HPDE6-E6E7 (cell line): ENCODE data around the gene DIPK1A.

Experiments used
- DNase-seq: peaks from one replicate; pipeline ENCODE4 v3.0.0; 2011; ENCODE audit warnings: missing footprints; ENCODE audit errors: extremely low spot score

The DIPK1A gene

DNA sequence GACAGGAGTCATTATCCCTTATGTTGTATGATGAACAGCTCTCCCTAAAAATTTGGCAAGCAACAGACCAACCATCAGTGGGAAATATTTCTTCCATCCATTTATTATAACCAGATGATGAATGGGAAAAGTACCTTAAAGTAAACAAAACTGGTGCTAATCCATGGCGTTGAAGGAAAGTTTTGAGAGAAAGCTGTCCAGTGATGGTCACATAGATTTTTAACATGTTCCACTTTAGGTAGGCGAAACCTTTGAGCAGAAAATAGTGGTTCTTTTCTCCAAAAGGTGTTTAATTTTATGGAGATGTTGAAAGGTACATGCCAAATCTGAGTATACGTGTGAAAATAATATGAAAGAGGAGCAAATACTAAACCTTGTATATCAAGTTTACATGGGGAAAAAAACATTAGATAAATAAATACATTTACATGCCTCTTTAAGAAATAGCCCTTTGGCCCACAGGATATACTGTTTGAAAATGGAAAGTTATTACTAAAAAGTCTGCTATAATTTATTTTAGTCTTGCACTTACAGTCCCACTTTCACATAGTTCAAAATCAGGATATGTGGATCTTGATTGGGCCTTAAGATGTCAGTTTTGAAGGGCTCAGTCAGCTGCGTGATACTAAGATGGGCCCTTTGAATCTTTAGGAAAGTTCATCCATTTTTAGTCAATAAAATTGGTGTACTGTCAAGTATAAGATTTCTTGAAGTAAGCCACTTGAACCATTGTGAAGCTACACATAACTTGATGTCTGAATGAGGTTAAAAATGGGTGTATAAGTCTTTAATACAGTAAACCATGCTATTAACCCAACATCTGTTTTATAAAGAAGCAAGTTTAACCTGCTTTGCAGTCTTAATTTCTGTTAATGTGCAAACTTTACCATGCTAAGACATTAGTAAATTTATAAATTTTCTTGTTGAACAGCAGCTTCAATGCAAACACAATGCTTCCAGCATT lies 118.9 kb downstream of the DIPK1A start:
- DNase-seq = no peak

DNA sequence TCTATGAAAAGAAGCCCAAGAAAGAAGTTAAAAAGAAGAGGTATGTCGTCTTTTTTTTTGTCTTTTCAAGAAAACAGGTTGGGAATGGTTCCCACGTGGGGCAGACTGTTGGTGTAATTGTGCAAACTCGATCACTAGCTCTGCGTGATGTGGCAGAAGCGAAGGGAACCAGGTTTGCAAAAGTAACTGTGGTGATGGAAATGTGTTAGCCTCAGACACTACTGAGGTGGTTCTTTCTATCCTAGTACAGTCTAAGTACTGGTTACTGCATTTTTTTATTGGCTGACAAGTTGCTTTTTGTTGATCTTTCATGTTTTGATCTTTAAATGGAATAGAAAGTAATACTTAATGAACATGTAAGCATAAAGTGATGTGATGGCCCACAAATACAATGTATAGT lies 120.7 kb downstream of the DIPK1A start:
- no peak for DNase-seq

DNA sequence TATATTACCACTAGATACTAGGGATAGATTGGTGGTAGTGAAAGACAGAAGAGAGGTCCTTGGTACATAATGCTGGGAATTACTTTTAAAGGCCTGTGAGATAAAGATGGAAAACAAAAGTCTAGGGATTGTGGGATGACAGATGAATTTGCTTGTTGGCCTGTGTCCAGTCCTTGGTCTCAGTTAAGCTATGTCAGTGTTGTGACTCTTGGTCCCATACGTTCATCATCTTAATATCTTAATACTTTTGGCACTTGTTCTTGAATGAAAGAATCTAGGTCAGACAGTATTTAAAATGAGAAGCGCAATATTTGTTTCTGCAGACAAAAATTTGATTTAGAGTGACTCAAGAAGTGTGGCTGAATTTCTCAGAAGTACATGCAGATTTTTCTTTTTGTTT lies 121.8 kb downstream of the DIPK1A start:
- no peak for DNase-seq

DNA sequence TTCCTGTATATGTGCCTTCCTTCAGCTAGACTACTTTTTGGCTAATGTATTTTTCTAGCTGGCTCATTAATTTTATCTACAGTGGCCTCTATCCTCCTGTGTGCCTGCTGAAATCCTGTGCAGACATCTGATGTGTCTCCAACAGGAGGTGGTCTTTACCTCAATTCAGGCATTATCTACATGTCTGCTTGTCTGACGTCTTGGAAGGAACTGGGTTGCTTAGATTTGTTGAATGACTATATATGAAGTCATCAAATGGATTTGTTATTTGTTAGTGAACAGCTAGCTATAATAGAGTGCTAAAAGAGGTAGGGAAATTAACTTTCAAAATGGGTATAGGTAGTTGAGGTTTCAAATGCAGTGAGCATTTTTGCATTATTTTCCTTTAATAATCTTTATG lies 122.7 kb downstream of the DIPK1A start:
- DNase-seq = no peak

DNA sequence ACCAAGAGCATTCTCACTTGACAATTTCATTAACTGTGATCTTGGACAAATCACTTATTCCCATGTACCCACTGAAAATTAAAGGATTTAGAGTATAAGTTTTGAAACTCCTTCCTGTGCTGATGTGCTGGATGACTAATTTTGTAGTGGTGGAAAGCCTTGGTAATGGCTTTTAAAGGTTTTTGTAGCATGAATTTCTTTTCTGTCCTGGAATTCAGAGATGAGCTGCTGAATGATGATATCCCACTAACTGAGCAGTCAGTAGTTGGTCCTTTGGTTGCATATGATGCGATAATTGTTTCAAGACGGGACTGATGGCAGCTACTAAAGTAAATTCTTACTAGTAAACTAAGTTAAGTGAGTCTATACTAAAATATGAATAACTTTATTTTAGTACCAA lies 124.2 kb downstream of the DIPK1A start:
- DNase-seq = no peak

DNA sequence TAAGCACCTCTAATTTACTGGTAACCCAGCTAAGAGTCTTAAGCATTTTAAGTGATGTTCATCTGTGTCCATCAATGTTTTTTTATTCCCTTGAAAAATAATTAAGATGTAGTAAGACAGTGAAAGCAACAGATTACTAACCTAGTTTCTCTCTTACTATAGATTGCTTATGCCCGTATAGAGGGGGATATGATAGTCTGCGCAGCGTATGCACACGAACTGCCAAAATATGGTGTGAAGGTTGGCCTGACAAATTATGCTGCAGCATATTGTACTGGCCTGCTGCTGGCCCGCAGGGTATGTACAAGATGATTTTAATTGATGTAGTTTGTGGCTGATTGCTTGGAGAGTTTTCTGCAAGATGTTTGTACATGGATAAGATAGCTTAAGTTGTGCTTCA lies 126.6 kb downstream of the DIPK1A start:
- DNase-seq = no peak

DNA sequence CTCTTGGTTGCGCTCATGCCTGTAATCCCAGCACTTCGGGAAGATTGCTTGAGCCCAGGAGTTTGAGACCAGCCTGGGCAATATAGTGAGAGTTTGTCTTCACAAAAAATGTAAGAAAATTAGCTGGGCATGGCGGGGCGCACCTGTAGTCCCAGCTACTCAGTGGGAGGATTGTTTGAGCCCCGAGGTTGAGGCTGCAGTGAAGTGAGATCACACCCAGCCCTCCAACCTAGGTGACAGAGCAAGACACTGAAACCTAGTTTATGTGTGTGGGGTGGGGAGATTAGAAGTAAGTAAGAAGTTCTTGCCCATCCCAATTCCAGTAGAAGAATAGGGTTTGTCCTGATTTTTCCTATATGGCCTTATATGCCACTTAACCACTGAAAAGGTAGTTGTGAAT lies 127.4 kb downstream of the DIPK1A start:
- DNase-seq = no peak

DNA sequence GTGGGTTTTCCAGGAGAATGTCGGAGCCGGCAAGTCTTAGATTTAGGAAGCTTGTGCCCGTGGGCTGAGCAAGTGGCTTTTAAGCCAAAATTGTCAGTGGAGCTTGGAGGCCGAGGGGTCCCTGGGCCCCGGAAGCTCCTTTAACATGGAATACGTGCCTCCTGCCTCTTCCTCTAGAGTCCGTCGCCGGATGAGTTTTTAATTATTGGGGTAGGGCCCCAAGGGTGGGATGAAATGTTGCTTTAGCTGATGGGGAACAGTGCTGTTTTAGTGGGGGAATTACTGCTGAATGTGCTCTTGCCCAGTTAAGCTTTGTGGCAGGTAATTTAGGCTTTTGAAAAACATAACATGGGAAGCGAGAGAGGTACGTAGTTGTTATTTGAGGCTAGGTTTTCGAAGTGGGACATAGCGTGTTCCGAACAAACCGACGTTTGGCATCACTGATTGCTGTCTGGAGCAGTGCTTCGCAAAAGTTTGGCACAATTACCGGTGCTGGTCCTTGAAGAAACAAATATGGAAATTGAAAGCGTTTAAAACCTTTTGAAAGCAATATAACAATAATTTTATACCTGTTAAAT lies 128.6 kb downstream of the DIPK1A start:
- no peak for DNase-seq

DNA sequence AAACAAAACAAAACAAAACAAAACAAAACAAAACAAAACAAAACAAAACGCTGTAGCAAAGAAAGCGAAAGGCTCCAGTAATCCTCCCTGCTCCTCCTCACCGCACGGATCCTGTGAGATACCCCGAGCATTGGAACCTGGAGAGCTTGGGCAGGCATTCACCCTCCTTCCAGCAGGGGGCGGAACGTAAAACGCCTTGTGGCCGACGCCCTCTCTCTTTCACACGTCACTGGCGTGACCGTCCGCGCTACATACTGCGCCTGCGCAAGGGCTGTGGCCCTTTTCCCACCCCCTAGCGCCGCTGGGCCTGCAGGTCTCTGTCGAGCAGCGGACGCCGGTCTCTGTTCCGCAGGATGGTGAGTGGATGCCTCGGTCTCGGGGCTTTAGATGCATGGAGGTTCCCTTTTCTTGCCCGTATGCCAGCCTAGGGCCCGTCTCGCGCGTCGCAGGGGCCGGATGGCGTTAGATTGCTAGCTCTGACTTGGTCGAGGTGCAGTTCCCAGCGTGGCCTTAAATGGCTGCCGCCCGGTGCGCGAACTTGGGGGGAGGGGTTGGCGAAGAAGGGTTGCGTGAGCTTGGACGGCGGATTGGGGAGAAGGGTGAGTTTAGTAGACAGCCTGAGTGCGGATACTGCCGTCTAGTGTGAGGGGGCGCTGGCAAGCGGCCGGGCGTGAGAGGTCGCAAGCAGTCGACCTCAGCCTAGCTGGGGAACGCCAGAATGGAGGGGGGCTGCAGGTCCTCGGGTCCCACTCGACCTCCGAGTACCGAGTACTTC lies 129.3 kb downstream of the DIPK1A start, which contains the start of gene RPL5:
TSS of gene RPL5 (plus strand) at position 279 of the 775 bp plus-strand sequence. CDS start at position 354, 75 bp downstream.
- peak; percentile 98 for DNase-seq

DNA sequence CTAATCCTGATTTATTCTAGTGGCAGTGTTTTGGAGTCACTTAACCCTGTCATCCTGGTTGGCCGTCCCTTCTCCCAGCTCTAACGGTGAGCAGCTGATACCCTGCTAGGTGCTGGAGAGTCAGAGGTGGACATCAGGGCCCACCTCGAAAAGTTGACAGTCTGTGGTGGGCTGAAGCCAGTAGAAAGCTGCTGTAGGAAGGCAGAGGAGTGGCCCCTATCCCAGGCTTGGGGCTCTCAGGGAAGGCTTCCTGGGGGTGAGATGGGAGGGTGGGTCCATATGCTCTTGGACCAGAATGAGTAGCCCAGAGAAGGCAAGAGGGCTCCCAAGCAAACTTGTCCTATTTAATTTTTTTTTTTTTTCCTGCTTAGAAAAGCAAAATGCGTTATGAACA lies 129.9 kb downstream of the DIPK1A start:
- DNase-seq = no peak

DNA sequence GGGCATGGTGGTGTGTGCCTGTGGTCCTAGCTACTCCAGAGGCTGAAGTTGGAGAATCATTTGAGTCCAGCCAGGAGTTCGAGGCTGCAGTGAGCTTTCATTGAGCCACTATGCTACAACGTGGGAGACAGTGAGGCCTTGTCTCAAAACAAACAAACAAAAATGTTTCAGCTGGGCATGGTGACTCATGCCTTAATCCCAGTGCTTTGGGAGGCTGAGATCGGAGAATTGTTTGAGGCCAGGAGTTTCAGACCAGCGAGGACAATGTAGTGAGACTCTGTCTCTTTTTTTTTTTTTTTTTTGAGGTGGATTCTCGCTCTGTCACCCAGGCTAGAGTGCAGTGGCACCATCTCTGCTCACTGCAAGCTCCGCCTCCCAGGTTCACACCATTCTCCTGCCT lies 134.5 kb downstream of the DIPK1A start:
- no peak for DNase-seq

DNA sequence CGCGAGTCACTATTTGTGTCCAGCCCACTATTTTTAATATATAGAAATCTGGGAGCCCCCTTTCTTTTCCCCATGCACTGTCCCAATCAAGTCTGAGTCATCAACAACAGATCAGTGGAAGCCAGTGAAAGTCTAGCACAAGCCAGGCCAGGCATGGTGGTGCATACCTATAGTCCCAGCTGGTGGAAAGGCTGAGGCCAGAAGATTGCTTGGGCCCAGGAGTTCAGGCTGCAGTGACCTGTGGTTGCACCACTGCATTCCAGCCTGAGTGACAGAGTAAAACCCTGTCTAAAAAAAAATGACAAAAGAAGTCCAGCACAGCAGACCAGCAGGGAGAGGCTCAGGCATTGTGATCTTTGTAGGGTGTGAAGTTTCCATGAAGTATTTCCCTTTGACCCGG lies 138.4 kb downstream of the DIPK1A start:
- DNase-seq = no peak

DNA sequence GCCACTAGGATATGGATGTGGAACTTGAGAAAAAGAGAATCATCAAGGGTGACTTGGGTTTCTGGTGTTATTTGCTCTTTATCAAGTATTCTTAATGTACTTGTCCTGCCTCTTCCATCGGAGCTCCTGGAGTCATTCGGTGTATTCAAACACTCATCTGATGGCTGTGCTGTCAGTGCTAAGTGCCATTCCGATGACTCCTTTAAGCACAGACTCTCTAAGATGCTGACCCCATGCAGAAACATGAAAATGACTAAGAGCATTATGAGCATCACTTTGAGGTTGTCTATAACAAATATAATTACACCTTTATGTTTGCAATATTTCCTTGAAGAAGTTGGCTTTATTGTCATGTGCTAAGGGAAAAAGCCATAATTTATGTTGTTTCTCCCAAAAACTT lies 140.7 kb downstream of the DIPK1A start:
- no peak for DNase-seq

DNA sequence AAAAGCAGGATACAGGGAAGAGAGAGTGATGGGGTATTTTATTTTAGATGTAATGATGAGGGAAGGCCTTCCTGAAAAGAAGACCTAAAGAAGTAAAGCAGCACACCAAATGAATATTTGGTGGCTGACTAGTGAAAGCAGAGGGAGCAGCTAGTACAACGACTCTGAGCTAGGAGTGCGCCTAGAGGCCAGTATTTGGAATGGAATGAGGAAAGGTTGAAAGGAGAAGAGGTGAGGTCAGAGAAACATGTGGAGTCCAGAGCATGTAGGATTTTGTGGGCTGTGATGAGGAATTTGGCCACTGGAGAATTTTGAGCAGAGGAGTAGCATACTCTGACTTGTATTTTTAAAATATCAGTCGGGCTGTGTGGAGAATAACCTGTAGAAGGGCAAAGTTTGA lies 141.2 kb downstream of the DIPK1A start:
- DNase-seq = no peak

DNA sequence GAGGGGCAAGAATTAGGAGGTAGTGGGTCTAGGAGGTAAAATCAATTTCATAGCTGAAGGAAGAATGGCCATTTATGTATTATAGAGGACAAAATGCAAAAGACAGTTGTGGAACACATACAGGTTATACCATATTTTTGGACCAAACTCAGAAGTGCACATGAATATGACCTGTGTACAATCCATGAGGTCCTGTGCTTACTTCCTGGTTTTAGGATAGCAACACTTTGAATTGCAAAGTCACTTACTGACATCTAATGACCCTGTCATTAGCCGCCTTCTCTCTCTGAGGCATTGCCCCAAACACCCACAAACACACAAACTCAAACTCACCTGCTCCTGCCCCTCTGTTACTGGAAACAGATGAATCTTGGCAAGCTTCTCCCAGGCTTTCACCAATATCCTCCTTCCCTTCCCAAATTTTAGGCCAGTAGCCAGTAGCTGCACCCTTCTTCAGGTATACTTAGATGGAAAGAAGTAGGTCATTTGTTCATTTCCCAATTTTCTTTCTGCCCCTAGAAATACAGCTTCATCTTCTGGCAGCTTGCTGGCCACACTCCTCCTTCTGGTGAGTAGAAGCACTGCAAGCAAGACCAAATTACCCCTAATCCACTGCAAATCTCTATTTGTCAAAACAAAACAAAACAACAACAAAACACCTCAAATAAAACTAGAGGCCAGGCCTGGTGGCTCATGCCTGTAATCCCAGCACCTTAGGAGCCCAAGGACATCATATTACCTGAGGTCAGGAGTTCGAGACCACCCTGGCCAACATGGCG lies 143.1 kb downstream of the DIPK1A start:
- no peak for DNase-seq

DNA sequence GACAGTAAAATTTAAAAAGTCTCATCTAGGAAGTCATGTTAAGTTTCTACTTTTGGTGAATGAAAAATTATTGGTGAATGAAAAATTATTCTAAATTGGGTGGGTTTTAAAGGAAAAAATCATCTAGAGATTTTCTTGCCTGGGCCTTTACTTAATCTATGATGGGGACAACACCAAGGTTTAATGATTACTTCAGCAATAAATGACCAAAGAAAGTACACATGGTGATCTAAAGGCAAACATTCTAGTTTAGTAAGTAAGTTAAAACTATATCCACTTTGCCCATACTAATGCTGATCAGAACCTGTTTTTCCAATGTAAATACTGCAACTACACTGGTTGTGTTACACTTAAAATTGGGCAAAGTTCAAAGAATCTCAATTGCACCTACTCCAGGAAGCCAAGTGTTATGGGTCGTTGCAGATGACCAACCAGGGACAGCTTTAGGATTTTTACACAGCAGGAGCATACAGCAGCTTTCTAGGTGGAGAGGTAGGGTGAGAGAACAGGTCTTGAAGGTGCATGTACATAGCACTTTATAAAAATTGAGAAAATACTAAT lies 144.0 kb downstream of the DIPK1A start:
- no peak for DNase-seq

DNA sequence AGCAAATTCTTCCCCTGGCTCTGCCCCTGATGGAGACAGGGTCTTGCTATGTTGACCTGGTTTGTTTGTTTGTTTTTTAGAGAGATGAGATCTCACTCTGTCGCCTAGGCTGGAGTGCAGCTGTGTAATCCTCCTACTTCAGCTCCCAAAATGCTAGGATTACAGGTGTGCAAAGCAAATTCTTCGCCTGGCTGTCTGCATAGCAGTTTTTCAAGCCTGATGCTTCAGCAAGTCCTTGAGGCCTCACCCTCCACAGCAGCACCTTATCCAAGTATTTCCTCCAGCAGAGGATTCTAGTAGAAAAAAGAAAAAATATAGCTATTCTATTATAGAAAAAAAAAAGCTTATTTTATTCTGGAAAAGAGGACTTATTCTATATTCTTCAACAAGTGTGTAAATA lies 144.5 kb downstream of the DIPK1A start:
- DNase-seq = no peak

DNA sequence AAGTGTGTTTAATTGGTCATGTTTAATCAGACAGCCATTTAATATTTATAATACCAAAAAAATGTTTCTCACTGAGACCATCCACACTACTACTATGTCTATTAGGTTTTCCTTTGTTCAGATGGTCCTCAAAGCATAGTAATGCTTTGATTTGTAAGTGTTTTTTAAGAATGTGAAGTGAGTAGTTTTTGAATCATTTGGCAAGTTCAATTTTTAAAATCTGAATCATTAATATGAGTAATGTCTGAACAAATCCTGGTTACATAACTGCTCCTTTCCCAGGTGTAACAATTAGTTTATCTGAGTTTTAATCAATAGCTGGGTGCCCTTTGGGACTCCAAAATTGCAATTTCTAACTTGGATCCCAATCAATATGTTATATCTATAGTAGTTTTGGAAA lies 152.9 kb downstream of the DIPK1A start:
- no peak for DNase-seq

DNA sequence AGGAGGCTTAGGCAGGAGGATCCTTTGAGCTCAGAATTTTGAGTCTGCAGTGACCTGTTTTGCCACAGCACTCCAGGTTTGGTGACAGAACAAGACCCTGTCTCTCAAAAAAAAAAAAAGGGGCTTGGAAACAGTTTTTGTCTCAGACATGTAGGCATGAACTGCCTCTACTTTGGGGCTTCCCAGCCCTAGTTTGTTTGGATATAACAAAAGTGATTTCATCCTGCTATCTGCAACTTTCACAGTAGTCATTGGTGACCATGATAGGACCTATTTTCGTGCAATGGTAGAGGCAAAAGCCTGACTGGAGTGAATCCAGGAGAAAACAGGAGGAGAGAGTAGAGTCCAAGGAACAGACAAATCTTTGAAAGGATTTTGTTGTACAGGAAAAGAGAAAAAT lies 156.0 kb downstream of the DIPK1A start:
- DNase-seq = no peak

DNA sequence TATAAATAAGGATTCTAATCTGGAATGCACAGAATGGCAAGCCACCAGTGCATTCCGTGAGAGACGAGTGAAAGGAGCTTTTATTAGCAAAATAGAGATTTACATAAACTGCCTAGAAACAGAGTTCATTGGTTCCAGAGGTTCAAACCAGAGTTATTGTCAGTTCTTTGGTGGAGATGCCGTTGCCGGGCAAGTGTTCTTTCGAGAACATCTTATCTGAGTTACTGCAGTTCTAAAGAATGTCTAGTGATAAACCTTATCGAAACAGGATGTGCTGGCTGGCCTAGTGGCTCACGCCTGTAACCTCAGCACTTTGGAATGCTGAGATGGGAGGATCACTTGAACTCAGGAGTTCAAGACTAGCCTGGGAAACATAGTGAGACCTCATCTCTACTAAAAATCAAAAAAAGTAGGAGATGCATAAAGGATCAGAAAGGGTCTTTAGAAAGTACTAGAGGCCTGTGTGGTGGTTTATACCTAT lies 156.5 kb downstream of the DIPK1A start:
- DNase-seq = peak; percentile 76
